Activated B cell treated with CpG ODN at 0.5 μM for 24 hours (primary cell): ENCODE data around the gene SLC9A9. TPM values are rescaled to one million over a fixed set of nuclear protein-coding genes. Genes with fewer than 3 reads are reported as not detected.
A peak's percentile ranks its signal among the peaks of the same experiment; 100 is the strongest.

ENCODE experiments used
- ATAC-seq: fragments of 200-7000 bp; cut with Tn5 transposase; one replicate; pipeline ENCODE4 v1.10.0; 2021; ENCODE audit warnings: low read depth, mild to moderate bottlenecking, moderate library complexity
- CTCF ChIA-PET: fragments of 350-600 bp; sonication (Branson Sonifier 250); formaldehyde crosslinking; loops from one replicate; lab custom pipeline; 2021; ENCODE audit warnings: antibody characterized with exemption; lab: Charles Lee
- POLR2A ChIA-PET: fragments of 350-600 bp; sonication (Branson Sonifier 250); formaldehyde crosslinking; loops from one replicate; lab custom pipeline; 2021; ENCODE audit warnings: antibody characterized with exemption; lab: Charles Lee
- DNase-seq: peaks from one replicate; pipeline ENCODE4 v3.0.0; 2022
- H3K27ac Mint-ChIP-seq: one replicate; pipeline ENCODE4 v1.8.0; 2020; ENCODE audit warnings: mixed read lengths
- H3K27me3 Mint-ChIP-seq: one replicate; pipeline ENCODE4 v1.8.0; 2021; ENCODE audit warnings: mixed read lengths
- H3K36me3 Mint-ChIP-seq: one replicate; pipeline ENCODE4 v1.8.0; 2021; ENCODE audit warnings: low read depth, mixed read lengths
- H3K4me1 Mint-ChIP-seq: one replicate; pipeline ENCODE4 v1.8.0; 2021; ENCODE audit warnings: mixed read lengths
- H3K4me3 Mint-ChIP-seq: one replicate; pipeline ENCODE4 v1.8.0; 2020; ENCODE audit warnings: mild to moderate bottlenecking, mixed read lengths
- H3K9me3 Mint-ChIP-seq: one replicate; pipeline ENCODE4 v1.8.0; 2020; ENCODE audit warnings: mixed read lengths
- CTCF ChIP-seq: fragments of 200-600 bp; IDR thresholded peaks from one replicate; pipeline ENCODE4 v1.8.0; 2022; ENCODE audit warnings: antibody characterized with exemption, mild to moderate bottlenecking
- intact Hi-C: fragments of 100-400 bp; cut with micrococcal nuclease; formaldehyde crosslinking; loops from one replicate; pipeline ENCODE4 v1.15.1; 2024
- total RNA-seq: library from RNA; stranded (reverse); gene quantifications from 2 replicates; pipeline ENCODE4 v1.2.3, GENCODE V29; 2022

The SLC9A9 gene
- total RNA-seq, 1 donor from 2014 or later = 9.4 TPM

DNA sequence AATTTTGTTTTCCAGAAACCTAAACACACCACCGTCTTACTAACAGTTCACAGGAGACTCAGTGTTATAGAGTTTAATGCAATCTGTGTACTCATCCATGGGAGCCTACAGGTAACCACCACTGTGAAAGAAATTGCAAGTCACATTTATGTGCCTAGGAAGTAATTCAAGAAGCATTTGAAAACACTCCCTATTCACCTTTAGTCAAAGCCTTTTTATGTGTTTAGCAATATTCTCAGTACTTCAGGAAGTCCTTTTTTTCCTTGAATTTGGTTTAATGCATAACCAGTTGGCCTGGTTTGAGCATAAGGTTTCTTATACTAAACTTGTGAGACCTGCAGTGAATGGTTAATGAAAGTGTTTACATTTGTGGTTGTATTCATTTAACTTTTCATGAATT is 382.6 kb downstream of the SLC9A9 start:
- POLR2A ChIA-PET = no interaction called here
- DNase-seq (no peak), ATAC-seq (no peak)
- peaks cover 17% of the 10 kb centered on the region for H3K36me3 Mint-ChIP-seq
- H3K27ac Mint-ChIP-seq = no peak overlapping the region
- peaks cover 8% of the 10 kb centered on the region for H3K4me1 Mint-ChIP-seq
- H3K4me3 Mint-ChIP-seq = no peak overlapping the region
- TF ChIP-seq CTCF = no peak
- no peaks in the 10 kb centered on the region for H3K27me3 Mint-ChIP-seq
- intact Hi-C loops = no loop called here
- no peaks in the 10 kb centered on the region for H3K9me3 Mint-ChIP-seq
- CTCF ChIA-PET = no interaction called here

DNA sequence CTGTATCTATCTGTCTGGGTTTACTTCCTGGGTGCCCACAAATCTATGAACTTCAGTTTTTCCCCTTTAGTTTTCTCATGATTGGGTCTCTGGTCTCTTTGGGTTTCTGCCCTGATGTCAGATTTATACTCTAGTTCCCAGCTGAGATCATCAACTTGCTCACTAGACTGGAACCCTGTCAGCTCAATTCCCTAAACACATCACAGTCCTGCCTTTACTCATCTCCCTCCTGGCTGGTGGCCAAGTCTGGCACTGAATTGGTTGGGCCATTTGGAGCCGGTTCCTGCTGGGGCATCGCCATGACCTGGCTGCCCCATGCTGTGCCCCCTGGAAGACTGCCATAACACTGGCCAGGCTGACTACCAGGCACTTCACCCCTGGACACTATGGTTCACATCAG is 383.4 kb downstream of the SLC9A9 start:
- TF ChIP-seq CTCF = no peak
- DNase-seq (no peak), ATAC-seq (peak; percentile 54)
- Mint-ChIP-seq H3K9me3 (no peaks in the 10 kb centered on the region), H3K4me3 (no peak overlapping the region), H3K4me1 (peaks cover 8% of the 10 kb centered on the region), H3K27ac (no peak overlapping the region), H3K36me3 (peaks cover 17% of the 10 kb centered on the region), H3K27me3 (no peaks in the 10 kb centered on the region)
- POLR2A ChIA-PET = no interaction called here
- CTCF ChIA-PET = no interaction called here
- intact Hi-C loops = no loop called here

DNA sequence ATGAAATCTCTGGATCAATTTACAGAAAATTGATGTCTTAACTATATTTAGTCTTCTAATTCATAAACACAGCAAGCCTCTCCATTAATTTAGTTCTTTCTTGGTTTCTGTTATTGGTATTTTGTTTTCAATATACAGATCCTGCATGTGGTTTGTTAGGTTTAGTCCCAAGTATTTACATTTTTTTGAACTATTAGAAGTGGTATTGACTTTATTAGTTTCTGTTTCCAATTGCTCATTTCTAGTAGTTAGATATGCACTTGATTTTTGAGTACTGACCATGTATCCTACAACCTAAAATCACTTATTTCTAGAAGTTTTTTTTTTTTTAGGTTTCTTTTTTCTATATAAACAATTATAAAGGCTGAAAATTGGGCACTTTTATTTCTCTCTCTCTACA is 392.8 kb downstream of the SLC9A9 start:
- intact Hi-C loops = no loop called here
- CTCF ChIA-PET = no interaction called here
- H3K36me3 Mint-ChIP-seq = peaks cover 5% of the 10 kb centered on the region

DNA sequence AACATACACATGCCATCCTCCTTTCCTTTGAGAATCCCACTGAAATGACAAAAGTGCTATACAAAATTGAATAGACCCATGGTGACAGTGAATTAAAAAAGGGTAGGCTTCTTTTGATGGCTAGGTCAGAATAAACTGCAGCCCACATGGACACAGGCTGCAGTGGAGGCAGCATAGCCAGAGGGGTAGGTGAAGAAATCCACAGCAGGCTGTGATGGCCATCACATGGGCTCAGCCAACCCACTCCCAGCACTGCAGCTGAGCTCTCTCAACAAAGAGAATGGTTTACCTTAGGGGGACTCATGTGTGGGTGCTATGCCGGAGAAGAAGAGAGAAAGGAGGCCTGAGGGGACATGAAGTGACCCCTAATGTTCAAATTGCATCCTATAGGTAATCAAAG is 397.6 kb downstream of the SLC9A9 start:
- Mint-ChIP-seq H3K27ac (no peak overlapping the region), H3K4me1 (peaks cover 12% of the 10 kb centered on the region), H3K4me3 (no peak overlapping the region), H3K36me3 (no peaks in the 10 kb centered on the region), H3K27me3 (no peaks in the 10 kb centered on the region), H3K9me3 (no peaks in the 10 kb centered on the region)
- no peak for DNase-seq
- intact Hi-C loops = no loop called here
- CTCF ChIA-PET = no interaction called here
- no peak for TF ChIP-seq CTCF
- POLR2A ChIA-PET = no interaction called here
- ATAC-seq = no peak

More for the DNA sequence above, 392.8 kb downstream of the SLC9A9 start:
- peaks cover 11% of the 10 kb centered on the region for H3K4me1 Mint-ChIP-seq
- H3K27me3 Mint-ChIP-seq = no peaks in the 10 kb centered on the region
- no peak overlapping the region for H3K27ac Mint-ChIP-seq
- H3K9me3 Mint-ChIP-seq = peaks cover 2% of the 10 kb centered on the region
- POLR2A ChIA-PET = no interaction called here
- H3K4me3 Mint-ChIP-seq = no peak overlapping the region
- no peak for TF ChIP-seq CTCF
- DNase-seq (no peak), ATAC-seq (no peak)

GRCh38 chr3:143447491-143447890 is 400.8 kb downstream of the SLC9A9 start:
- no peak for DNase-seq
- POLR2A ChIA-PET = no interaction called here
- Mint-ChIP-seq H3K4me1 (peaks cover 29% of the 10 kb centered on the region), H3K27me3 (no peaks in the 10 kb centered on the region), H3K27ac (no peak overlapping the region), H3K4me3 (no peak overlapping the region), H3K9me3 (no peaks in the 10 kb centered on the region), H3K36me3 (no peaks in the 10 kb centered on the region)
- no peak for TF ChIP-seq CTCF
- CTCF ChIA-PET = no interaction called here
- ATAC-seq = no peak
- intact Hi-C loops = no loop called here
